GM19467 (cell line): Measurements from ENCODE around the gene PDIA5.

Source experiments
- ATAC-seq: cut with Tn5 transposase; IDR thresholded peaks from one replicate; pipeline ENCODE4 v1.9.1; 2021; ENCODE audit warnings: mild to moderate bottlenecking, moderate library complexity; ENCODE audit not compliant: unreplicated experiment

The PDIA5 gene

GRCh38 chr3:123070510-123070909, 3.7 kb downstream of the PDIA5 start:
- ATAC-seq = no peak

- ATAC-seq = no peak
Observed at GRCh38 chr3:123071146-123071545, 4.3 kb downstream of the PDIA5 start.

- no peak for ATAC-seq
Observed at GRCh38 chr3:123071581-123071980, 4.8 kb downstream of the PDIA5 start.

GRCh38 chr3:123072152-123072551, 5.3 kb downstream of the PDIA5 start:
- ATAC-seq = no peak

- ATAC-seq = no peak
Observed at GRCh38 chr3:123072564-123072963, 5.7 kb downstream of the PDIA5 start.

GRCh38 chr3:123075359-123075758, 8.5 kb downstream of the PDIA5 start:
- no peak for ATAC-seq

GRCh38 chr3:123076112-123076495, 9.3 kb downstream of the PDIA5 start:
- no peak for ATAC-seq

GRCh38 chr3:123076496-123077418, 9.9 kb downstream of the PDIA5 start:
- ATAC-seq = no peak

- ATAC-seq = no peak
Observed at GRCh38 chr3:123078101-123078500, 11.3 kb downstream of the PDIA5 start.

GRCh38 chr3:123080864-123081562, 14.2 kb downstream of the PDIA5 start:
- no peak for ATAC-seq

- ATAC-seq = no peak
Observed at GRCh38 chr3:123081718-123082369, 15.0 kb downstream of the PDIA5 start.

- ATAC-seq = no peak
Observed at GRCh38 chr3:123082370-123083065, 15.7 kb downstream of the PDIA5 start.

- no peak for ATAC-seq
Observed at GRCh38 chr3:123083383-123084124, 16.7 kb downstream of the PDIA5 start.

- no peak for ATAC-seq
Observed at GRCh38 chr3:123084192-123084591, 17.4 kb downstream of the PDIA5 start.

- no peak for ATAC-seq
Observed at GRCh38 chr3:123084738-123085237, 18.0 kb downstream of the PDIA5 start.

- no peak for ATAC-seq
Observed at GRCh38 chr3:123085293-123085931, 18.6 kb downstream of the PDIA5 start.

GRCh38 chr3:123085932-123086627, 19.3 kb downstream of the PDIA5 start:
- no peak for ATAC-seq

- no peak for ATAC-seq
Observed at GRCh38 chr3:123088387-123088786, 21.6 kb downstream of the PDIA5 start.
